Muscle layer of colon (tissue), 2 donors: ENCODE measurements around the gene AURKAIP1.
"Not testable (repeated sequence)": the region's sequence is repeated elsewhere in the genome, so short reads cannot be mapped to it uniquely, and the experiment has no call there.

Experiments
- H3K27ac ChIP-seq: one replicate; pipeline ENCODE4 v1.7.0; 2013; ENCODE audit warnings: low read depth, mild to moderate bottlenecking, low read length, moderate library complexity
- H3K27me3 ChIP-seq, 2 donors: one replicate each; pipeline ENCODE4 v1.7.0; 2013; ENCODE audit warnings: low read length in 2 of 2, mild to moderate bottlenecking in 2 of 2; ENCODE audit not compliant: insufficient read depth in 2 of 2, control insufficient read depth in 1 of 2
- H3K36me3 ChIP-seq: one replicate; pipeline ENCODE4 v1.7.0; 2013; ENCODE audit warnings: mild to moderate bottlenecking, low read length; ENCODE audit not compliant: insufficient read depth
- H3K4me1 ChIP-seq: one replicate; pipeline ENCODE4 v1.7.0; 2013; ENCODE audit warnings: mild to moderate bottlenecking, low read length; ENCODE audit not compliant: insufficient read depth
- H3K4me3 ChIP-seq, 2 donors: one replicate each; pipeline ENCODE4 v1.7.0; 2013; ENCODE audit warnings: low read length in 2 of 2, low read depth in 1 of 2, mild to moderate bottlenecking in 1 of 2, moderate library complexity in 1 of 2
- H3K9ac ChIP-seq: one replicate; pipeline ENCODE4 v1.7.0; 2013; ENCODE audit warnings: low read length
- H3K9me3 ChIP-seq: one replicate; pipeline ENCODE4 v1.7.0; 2013; ENCODE audit warnings: mild to moderate bottlenecking, low read length
- donor health status: abdominal sarcoma.
- donor health status: Adenocarcinoma of cecum.

AURKAIP1 gene

DNA sequence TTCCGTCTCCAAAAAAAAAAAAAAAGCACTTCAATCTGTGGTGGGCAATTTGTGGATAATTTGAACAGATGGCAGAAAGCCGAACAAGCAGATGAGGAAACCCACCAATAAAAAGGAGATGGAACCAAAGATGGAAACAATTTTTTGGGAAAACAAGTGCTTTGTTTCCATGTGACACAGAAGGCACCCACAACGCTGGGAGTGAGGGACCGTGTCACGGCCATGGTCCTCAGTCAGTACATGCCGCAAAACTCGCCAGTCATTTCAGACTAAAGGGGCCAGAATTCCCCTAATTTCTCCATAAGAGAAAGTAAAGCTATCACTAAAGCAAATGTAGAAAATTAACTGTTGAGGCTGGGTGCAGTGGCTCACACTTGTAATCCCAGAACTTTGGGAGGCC, 19.1 kb upstream of the AURKAIP1 start:
- H3K9me3 ChIP-seq, result no peaks in the 10 kb centered on the region
- H3K27me3 ChIP-seq, result no peaks in the 10 kb centered on the region
- no peak overlapping the region for H3K27ac ChIP-seq
- peaks cover 15% of the 10 kb centered on the region for H3K4me1 ChIP-seq
- H3K36me3 ChIP-seq, result peaks cover 80% of the 10 kb centered on the region
- H3K9ac ChIP-seq, result no peak overlapping the region
- no peak overlapping the region for H3K4me3 ChIP-seq

GRCh38 chr1:1393428-1393827, 18.4 kb upstream of the AURKAIP1 start:
- H3K9ac ChIP-seq, result no peak overlapping the region
- H3K4me1 ChIP-seq, result peaks cover 13% of the 10 kb centered on the region
- no peak overlapping the region for H3K27ac ChIP-seq
- H3K36me3 ChIP-seq, result peaks cover 85% of the 10 kb centered on the region
- no peak overlapping the region for H3K4me3 ChIP-seq
- no peaks in the 10 kb centered on the region for H3K9me3 ChIP-seq
- no peaks in the 10 kb centered on the region for H3K27me3 ChIP-seq

DNA sequence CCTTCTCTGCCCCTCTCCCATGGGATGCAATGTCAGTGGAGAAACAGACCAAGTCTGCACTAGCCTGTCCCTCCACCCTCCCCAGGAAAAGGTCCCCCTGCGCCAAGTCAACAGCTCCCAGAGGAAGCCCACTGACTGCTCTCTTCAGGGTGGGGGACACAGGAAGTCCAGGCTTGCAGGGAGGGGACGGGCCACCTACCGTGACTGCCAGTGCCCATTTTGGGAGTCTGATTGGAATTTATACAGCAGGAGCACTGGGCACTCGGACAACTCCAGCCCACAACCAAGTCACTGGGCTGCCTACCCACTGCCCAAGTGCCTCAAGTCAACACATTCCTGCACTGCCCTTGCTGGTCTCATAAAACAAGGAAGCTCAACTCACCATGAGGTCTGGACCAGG, 18.0 kb upstream of the AURKAIP1 start:
- no peak overlapping the region for H3K4me3 ChIP-seq
- no peak overlapping the region for H3K9ac ChIP-seq
- H3K27ac ChIP-seq, result no peak overlapping the region
- peaks cover 87% of the 10 kb centered on the region for H3K36me3 ChIP-seq
- H3K4me1 ChIP-seq, result peaks cover 9% of the 10 kb centered on the region
- no peaks in the 10 kb centered on the region for H3K9me3 ChIP-seq
- no peaks in the 10 kb centered on the region for H3K27me3 ChIP-seq

- no peaks in the 10 kb centered on the region for H3K4me1 ChIP-seq
- no peak overlapping the region for H3K9ac ChIP-seq
- no peaks in the 10 kb centered on the region for H3K27me3 ChIP-seq
- H3K27ac ChIP-seq, result no peak overlapping the region
- peaks cover 93% of the 10 kb centered on the region for H3K36me3 ChIP-seq
- H3K9me3 ChIP-seq, result no peaks in the 10 kb centered on the region
- H3K4me3 ChIP-seq, result no peak overlapping the region
Observed at GRCh38 chr1:1391225-1391624, 16.2 kb upstream of the AURKAIP1 start.

DNA sequence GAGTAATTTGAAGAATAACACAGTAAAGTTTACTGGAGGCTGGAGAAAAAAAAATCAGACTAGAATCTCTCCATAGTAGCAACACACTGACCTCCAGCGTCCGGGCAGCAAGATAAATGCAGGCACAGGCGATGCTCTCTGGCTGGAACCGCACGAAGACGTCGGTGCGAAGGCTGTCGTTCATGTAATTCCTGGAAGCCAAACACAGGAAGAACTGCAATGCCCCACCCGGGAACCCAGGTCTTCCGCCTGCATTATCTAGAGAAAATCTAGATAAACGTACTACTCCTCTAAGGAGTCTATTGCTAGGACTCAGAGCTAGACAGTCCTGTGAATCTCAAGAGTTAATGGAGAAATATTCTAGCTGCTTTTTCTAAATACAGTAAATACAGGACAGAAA, 15.7 kb upstream of the AURKAIP1 start:
- Histone ChIP-seq H3K27ac (no peak overlapping the region), H3K36me3 (peaks cover 96% of the 10 kb centered on the region), H3K9ac (no peak overlapping the region), H3K4me1 (no peaks in the 10 kb centered on the region), H3K4me3 (no peak overlapping the region), H3K27me3 (no peaks in the 10 kb centered on the region), H3K9me3 (no peaks in the 10 kb centered on the region)

DNA sequence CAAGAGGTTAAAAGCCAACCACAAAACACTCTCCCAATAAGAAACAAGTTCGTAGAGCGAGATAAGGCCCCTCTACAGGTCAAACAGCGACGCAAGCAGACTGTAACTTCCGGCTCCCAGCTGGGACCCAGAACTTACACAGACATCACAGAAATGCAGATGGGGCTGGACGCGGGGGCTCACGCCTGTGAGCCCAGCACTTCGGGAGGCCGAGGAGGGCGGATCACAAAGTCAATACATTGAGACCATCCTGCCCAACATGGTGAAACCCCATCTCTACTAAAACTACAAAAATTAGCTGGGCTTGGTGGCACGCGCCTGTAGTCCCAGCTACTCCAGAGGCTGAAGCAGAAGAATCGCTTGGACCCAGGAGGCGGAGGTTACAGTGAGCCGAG, 13.1 kb upstream of the AURKAIP1 start:
- H3K27me3 ChIP-seq, result no peaks in the 10 kb centered on the region
- H3K36me3 ChIP-seq, result peaks cover 72% of the 10 kb centered on the region
- no peak overlapping the region for H3K9ac ChIP-seq
- no peak overlapping the region for H3K27ac ChIP-seq
- H3K4me1 ChIP-seq, result no peaks in the 10 kb centered on the region
- H3K4me3 ChIP-seq, result no peak overlapping the region
- H3K9me3 ChIP-seq, result no peaks in the 10 kb centered on the region

- H3K27me3 ChIP-seq, result no peaks in the 10 kb centered on the region
- no peak overlapping the region for H3K27ac ChIP-seq
- no peak overlapping the region for H3K9ac ChIP-seq
- peaks cover 65% of the 10 kb centered on the region for H3K36me3 ChIP-seq
- no peak overlapping the region for H3K4me3 ChIP-seq
- H3K4me1 ChIP-seq, result no peaks in the 10 kb centered on the region
- H3K9me3 ChIP-seq, result no peaks in the 10 kb centered on the region
Observed at GRCh38 chr1:1387098-1388077, 12.4 kb upstream of the AURKAIP1 start.

DNA sequence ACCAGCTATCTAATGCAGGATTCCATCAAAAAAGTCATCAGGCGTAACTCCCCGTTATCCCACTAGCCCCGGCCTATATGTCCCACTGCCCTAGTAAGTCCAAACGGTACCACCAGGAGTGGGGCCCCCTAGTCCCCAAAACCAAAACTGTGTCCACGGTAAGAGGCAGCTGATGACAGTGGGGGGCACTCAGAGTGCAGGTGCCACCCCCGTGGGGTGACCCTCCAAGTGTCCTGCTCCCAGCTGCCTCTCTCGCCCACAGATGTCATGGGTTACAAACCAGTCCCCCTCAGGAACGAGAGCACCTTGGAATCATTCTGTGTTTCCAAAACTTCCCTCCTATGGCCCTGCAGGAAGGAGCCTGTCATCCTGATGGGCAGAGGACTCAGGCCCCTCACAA, 10.9 kb upstream of the AURKAIP1 start:
- peaks cover 58% of the 10 kb centered on the region for H3K36me3 ChIP-seq
- no peaks in the 10 kb centered on the region for H3K4me1 ChIP-seq
- no peak overlapping the region for H3K4me3 ChIP-seq
- H3K27ac ChIP-seq, result no peak overlapping the region
- H3K9me3 ChIP-seq, result no peaks in the 10 kb centered on the region
- H3K27me3 ChIP-seq, result no peaks in the 10 kb centered on the region
- H3K9ac ChIP-seq, result no peak overlapping the region

- H3K27me3 ChIP-seq, H3K27ac ChIP-seq, H3K4me3 ChIP-seq, H3K4me1 ChIP-seq, H3K9ac ChIP-seq, H3K9me3 ChIP-seq: not testable (repeated sequence)
- H3K36me3 ChIP-seq, result peaks cover 52% of the 10 kb centered on the region
Observed at GRCh38 chr1:1385339-1385738, 10.3 kb upstream of the AURKAIP1 start.

GRCh38 chr1:1381294-1381693, 6.3 kb upstream of the AURKAIP1 start:
- Histone ChIP-seq H3K36me3 (peaks cover 14% of the 10 kb centered on the region), H3K27ac (no peak overlapping the region), H3K9ac (no peak overlapping the region), H3K9me3 (no peaks in the 10 kb centered on the region), H3K4me3 (no peak overlapping the region), H3K4me1 (no peaks in the 10 kb centered on the region), H3K27me3 (no peaks in the 10 kb centered on the region)

DNA sequence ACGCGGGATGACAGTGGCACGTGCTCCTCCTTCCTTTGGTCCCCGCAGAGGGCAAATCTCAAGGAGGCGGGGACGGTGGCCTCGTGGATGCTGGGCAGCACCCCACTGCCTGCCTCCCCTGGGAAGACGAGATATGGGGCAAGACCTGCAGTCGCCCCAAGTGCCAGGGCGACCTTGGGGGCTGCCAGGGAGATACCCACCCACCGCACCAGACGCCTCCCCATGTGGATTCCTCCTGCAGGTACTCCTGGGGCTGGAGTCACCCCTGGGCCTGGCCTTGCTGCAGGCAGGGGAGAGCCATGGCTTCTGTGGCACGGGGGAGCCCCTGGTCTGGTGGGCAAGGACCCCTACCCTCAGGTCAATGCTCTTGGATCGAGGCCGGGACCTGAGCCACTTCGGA, 5.9 kb upstream of the AURKAIP1 start:
- Histone ChIP-seq H3K9me3 (no peaks in the 10 kb centered on the region), H3K27me3 (no peaks in the 10 kb centered on the region), H3K27ac (no peak overlapping the region), H3K4me1 (peaks cover 4% of the 10 kb centered on the region), H3K4me3 (no peak overlapping the region), H3K9ac (no peak overlapping the region), H3K36me3 (peaks cover 10% of the 10 kb centered on the region)
